GM18861 (cell line): ENCODE measurements around the gene ITGA8.
"Not testable (repeated sequence)": the region's sequence is repeated elsewhere in the genome, so short reads cannot be mapped to it uniquely, and the experiment has no call there.

Source experiments
- ATAC-seq: cut with Tn5 transposase; IDR thresholded peaks from one replicate; pipeline ENCODE4 v1.9.1; 2021; ENCODE audit not compliant: unreplicated experiment

Gene ITGA8

DNA sequence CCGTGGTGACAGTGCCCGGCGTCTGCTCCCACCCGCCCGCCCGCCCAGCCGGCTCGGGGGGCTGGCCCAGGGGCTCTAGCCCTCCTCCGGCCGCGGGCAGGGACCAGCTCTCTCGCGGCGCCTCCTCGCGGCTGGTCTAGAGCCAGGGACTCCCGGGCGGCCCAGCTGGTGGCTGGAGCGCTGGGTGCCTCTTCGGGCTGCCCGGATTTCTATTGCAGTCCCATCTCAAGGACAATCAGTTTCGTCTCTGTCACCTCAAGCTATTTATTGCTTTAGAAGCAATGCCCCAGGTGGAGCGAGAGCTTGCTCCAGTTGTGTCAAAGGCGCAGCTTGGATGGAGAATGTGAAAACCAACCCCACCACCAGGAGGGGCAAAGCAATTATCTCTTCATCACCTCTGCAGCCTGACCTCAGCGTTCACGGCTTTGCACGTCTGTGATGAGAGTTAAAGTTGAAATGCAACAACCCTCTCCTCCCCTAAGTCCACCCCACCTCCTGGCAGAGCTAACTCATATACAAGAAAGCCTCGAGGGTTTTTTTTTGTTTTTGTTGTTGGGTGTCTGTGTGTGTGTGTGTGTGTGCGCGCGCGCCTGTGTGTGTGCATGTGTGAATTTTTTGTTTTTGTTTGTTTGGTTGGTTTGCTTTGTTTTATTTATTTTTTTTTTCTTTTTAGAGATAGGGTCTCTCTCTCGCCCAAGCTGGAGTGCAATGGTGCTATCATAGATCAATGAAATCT, at the start of gene ITGA8:
ITGA8 (minus strand) TSS at position 24 of the 736 bp plus-strand sequence. CDS start 151 bp downstream, outside the sequence.
- no peak for ATAC-seq

- ATAC-seq = no peak
Observed at GRCh38 chr10:15764892-15765454, 45.3 kb upstream of the ITGA8 start.

DNA sequence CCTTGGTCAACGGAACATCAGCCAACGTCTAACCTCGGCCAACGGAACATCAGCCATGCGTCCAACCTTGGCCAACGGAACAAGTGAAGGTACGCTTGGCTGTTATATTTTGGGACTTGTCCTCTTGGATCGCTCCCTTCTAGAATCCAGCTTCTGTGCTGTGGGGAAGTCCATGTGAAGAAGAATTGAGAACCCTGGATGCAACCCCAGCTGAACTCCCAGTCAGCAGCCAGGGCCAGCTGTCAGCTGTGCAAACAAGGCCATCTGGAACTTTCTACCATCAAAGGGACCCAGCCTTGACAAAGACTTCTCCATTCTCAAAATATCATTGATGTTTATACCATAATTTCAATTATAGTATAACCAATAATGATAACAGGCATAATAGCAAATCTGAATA, 43.3 kb upstream of the ITGA8 start:
- ATAC-seq = no peak

DNA sequence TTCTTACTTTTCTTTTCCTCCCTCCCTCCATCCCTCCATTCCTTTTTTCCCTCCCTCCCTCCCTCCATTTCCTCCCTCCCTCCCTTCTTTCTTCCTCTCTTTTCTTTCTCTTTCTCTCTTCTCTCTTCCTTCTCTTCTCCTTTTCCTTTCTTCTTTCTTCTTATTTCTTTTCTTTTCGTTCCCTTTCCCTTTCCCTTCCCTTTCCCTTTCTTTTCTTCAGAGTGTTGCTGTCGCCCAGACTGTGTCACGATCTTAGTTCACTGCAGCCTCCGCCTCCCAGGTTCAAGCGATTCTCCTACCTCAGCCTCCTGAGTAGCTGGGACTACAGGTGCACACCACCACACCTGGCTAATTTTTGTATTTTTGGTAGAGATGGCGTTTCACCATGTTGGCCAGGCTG, 42.5 kb upstream of the ITGA8 start:
- ATAC-seq = not testable (repeated sequence)

GRCh38 chr10:15761224-15761623, 41.5 kb upstream of the ITGA8 start:
- not testable (repeated sequence) for ATAC-seq

DNA sequence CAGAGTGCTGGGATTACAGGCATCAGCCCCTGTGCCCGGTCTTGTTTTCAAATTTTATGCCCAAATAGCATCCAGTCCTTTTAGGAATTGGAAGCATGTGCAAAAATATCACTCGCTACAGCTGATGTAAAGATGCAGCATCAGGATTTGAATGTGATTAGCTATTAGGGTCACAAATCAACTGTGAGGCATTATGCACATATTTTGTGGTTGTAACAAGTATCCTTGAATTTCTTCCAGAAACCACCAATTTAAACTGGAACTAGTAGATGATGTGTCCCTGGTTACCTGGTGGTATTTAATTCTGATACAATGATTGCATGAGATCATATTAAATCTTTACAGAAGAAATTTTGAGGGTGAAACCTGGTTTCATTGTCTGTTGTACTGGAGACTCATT, 41.0 kb upstream of the ITGA8 start:
- no peak for ATAC-seq

- no peak for ATAC-seq
Observed at GRCh38 chr10:15759265-15759664, 39.5 kb upstream of the ITGA8 start.

- ATAC-seq = no peak
Observed at GRCh38 chr10:15758618-15759017, 38.9 kb upstream of the ITGA8 start.

DNA sequence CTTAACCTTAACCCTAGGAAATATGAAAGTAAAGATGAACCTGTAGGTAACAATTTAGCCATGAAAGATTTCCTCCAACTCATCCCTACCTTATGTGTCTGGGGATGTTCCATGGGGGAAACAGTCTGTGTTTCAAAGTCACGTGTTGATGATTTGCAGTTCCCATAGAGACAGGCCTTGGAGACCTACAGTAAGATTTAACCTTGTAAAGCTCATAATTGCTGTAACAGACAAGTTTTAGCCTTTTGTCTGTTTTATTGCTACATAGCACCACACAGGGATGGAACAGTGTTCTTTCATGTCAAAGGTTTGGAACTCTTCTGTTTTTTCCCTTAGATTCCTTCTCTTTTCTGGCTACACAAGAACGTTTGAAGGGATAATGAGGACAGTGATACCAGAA, 35.2 kb upstream of the ITGA8 start:
- no peak for ATAC-seq

- ATAC-seq = no peak
Observed at GRCh38 chr10:15751046-15751445, 31.3 kb upstream of the ITGA8 start.

- ATAC-seq = no peak
Observed at GRCh38 chr10:15748126-15748525, 28.4 kb upstream of the ITGA8 start.

DNA sequence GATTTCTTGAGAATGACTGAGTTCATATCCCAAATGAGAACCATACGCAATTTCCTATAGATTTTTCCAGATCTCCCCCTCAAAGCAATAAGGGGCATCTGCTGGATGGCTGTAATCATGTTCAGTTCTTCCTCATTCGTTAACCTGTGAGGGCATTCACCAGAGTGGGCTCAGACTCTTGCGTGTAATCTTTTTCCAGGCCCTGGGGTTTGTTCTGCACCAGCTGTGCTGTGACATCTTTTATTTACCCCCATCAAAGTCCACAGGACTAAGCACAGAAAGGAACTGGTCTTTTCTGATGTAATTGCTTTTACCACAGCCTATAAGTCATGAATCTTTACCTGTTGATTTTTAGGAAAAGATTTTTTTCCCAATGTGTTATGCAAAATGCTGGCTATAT, 27.9 kb upstream of the ITGA8 start:
- no peak for ATAC-seq

DNA sequence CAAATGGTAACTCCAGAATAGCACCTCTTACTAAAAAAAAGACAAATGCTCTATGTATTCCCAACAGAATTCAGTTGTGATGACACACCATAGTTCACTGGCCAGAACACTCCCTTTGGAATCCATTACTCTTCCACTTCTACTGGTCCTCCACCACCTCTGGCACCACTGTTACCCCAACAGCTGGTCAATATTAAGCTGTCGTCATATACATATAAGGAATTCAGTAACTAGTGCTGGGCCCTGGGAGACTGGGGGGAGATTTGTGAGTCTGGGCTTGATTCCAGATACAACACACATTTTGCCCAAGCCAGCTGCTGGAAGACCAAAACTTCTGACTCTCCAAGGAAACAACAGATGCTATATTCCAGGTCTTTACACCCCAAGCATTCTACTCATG, 26.0 kb upstream of the ITGA8 start:
- no peak for ATAC-seq

DNA sequence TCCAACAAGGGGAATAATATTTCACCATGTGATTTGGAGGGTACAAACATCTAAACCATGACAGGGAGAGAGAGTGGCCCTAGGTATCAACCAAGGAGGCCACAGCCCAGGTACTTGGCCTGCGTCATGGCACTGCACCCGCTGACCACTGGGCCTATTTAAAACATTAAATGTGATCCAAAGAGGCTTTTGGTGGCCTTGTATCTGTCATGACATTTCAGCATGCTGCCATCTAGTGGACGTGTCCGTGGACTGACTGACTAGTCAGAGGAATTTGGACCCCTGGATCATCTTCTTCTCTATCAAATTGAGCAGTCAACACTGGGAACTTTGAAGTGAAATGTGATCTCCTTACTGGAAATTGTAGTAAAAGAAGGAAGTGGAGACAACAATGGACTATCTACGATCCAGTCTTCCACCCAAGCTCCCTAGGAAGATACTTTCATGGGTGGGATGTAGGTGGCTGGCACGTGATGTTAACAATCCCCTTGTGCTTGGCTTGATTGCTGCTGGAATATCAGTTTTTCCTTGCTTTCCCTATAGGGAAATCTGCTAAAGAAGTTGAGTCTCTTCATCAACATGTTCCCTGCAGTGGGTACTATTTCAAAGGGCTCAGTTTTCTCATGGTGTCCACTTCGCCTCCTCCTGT, 24.6 kb upstream of the ITGA8 start:
- no peak for ATAC-seq

DNA sequence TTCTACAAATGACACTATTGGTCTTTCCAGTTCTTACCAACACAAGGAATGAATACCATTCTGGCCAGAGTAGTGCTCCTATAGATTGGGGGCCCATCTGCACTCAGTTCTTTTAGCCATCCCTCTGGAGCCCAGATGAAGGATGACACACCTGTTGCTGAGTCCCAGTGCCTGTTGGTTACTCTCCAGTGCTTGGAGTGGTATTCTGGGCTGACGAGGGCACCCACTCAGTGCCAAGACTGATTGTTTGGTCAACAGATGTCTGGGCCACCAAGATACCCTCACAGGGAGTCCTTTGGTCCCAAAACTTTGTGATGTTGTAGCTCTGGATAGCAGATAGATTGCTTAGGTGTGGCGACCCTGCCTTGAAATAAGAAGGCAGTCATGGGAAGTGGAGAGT, 23.7 kb upstream of the ITGA8 start:
- ATAC-seq = no peak

GRCh38 chr10:15742836-15743235, 23.1 kb upstream of the ITGA8 start:
- no peak for ATAC-seq

GRCh38 chr10:15742102-15742501, 22.4 kb upstream of the ITGA8 start:
- ATAC-seq = no peak

GRCh38 chr10:15741581-15741980, 21.9 kb upstream of the ITGA8 start:
- ATAC-seq = no peak

DNA sequence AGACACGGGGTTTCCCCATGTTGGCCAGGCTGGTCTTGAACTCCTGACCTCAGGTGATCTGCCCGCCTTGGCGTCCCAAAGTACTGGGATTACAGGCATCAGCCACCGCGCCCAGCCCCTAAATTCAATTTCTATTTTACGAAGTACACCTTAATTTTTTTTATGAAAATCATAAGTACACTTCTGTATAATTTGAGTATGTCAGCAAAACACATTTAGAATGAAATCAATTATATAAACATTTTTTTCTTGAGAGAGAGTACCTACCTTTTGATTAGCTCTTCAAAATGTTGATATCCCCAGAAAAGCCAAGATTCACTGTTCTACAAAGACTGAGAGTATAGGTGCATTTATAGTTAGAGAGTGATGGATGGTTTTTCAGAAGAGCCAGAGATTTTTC, 20.5 kb upstream of the ITGA8 start:
- ATAC-seq = no peak

- ATAC-seq = no peak
Observed at GRCh38 chr10:15739254-15739970, 19.7 kb upstream of the ITGA8 start.

DNA sequence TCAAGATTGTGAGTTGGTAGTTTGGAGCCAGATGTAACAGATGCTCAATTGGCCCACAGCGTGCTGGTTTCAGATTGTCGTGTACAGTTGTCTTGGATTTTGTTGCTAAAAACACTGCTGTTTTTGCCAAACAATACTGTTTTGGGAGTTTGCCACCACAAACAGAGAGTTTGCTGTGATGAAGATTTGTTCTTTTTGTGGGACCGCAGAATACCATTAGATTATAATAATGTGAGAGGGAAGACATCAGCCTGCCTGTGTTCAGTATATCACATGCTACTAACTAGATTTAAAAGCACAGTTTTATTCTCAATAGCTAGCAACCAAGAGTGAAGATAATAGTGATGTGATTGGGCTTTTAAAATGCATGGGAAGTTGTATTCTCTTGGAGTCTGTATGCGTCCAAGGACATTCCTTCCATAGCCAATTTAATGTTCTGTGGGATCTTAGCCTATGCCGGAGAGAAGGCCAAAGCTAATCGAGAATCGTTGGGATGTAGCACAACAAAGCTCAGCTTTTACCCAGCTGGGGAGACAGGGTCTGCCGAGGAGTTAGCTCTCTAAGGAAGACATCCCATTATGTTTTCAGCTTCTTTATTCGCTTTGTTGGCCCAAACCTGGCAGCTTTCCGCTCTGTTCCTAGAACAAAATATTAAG, 18.7 kb upstream of the ITGA8 start:
- ATAC-seq = no peak
